ENCODE data around the gene CAMTA1.

The CAMTA1 gene

GRCh38 chr1:6799499-6799898, 14.2 kb downstream of the CAMTA1 start (continued):
- no peak for TF ChIP-seq ZNF132 (tag by site-specific recombination; IDR thresholded peaks at IDR 0.05; ENCODE audit: borderline replicate concordance)
- no peak for TF ChIP-seq ZNF629 (tag by site-specific recombination; IDR thresholded peaks at IDR 0.05)
- TF ChIP-seq ZNF114 (tag by site-specific recombination; IDR thresholded peaks at IDR 0.05) = no peak
- TF ChIP-seq ZNF404 (tag by site-specific recombination; IDR thresholded peaks at IDR 0.05) = no peak
- TF ChIP-seq ZNF670 (tag by site-specific recombination; IDR thresholded peaks at IDR 0.05; ENCODE audit: low read depth) = no peak
- no peak for TF ChIP-seq OVOL3 (tag by site-specific recombination; IDR thresholded peaks at IDR 0.05)
- TF ChIP-seq ZBTB26 (tag by site-specific recombination; optimal IDR thresholded peaks at IDR 0.05) = no peak

GRCh38 chr1:6800745-6801144, 15.5 kb downstream of the CAMTA1 start:
- POLR2A ChIA-PET = interaction anchor here (1.2 kb wide), 1 partner anchor 16 kb away, joined by 5 read pairs; the partner anchor contains the start of gene CAMTA1
- no peak overlapping the region for H3K4me3 ChIP-seq (ENCODE audit: low read depth, low read length)

GRCh38 chr1:6801199-6801598, 15.9 kb downstream of the CAMTA1 start:
- no peak overlapping the region for H3K4me3 ChIP-seq (ENCODE audit: low read depth, low read length)
- TF ChIP-seq ZNF624 (tag by site-specific recombination; IDR thresholded peaks at IDR 0.05) (no peak), ZNF394 (tag by site-specific recombination; IDR thresholded peaks at IDR 0.05; ENCODE audit: borderline replicate concordance) (no peak), ZNF10 (tag by site-specific recombination; IDR thresholded peaks at IDR 0.05) (peak; percentile 60; the same call in 1 of the 2 replicates)
- peaks cover 0 to 3% of the 10 kb centered on the region in 2 experiments; a peak in 1 of 3 replicates for H3K36me3 ChIP-seq (ENCODE audit: control insufficient read depth in 2 of 2, insufficient read depth in 1 of 2, low read length in 2 of 2)
- H3K4me1 ChIP-seq (ENCODE audit: control insufficient read depth, insufficient read depth, low read length) = peaks cover 8% of the 10 kb centered on the region; the same call in 1 of the 2 replicates
- H3K9me3 ChIP-seq (ENCODE audit: control insufficient read depth, insufficient read depth, low read depth, low read length) = no peaks in the 10 kb centered on the region
- ChIA-PET POLR2A (interaction anchor here (0.6 to 1.2 kb wide), 2 partner anchors 16 to 135 kb away, joined by 5 to 7 read pairs; partner anchors contain the start of gene CAMTA1), CTCF (interaction anchor here (0.6 to 1.2 kb wide), 6 partner anchors 25 to 269 kb away, joined by 3 to 5 read pairs (median 3); no protein-coding TSS in a partner anchor)
- no peak overlapping the region for H3K27ac ChIP-seq (ENCODE audit: extremely low read depth, low read depth, low read length)

More at GRCh38 chr1:6800745-6801144, 15.5 kb downstream of the CAMTA1 start:
- TF ChIP-seq IKZF3 (tag by site-specific recombination; IDR thresholded peaks at IDR 0.05) (no peak), REPIN1 (tag by site-specific recombination; IDR thresholded peaks at IDR 0.05; ENCODE audit: low read depth) (no peak), PRDM1 (tag by site-specific recombination; IDR thresholded peaks at IDR 0.05) (peak; percentile 59), PRDM6 (tag by site-specific recombination; IDR thresholded peaks at IDR 0.05) (peak; percentile 53), ZNF223 (tag by site-specific recombination; IDR thresholded peaks at IDR 0.05) (no peak), ZBTB44 (tag by site-specific recombination; IDR thresholded peaks at IDR 0.05) (no peak), TCF7L2 (IDR thresholded peaks at IDR 0.05; ENCODE audit: borderline replicate concordance, low read depth, low read length) (peak; percentile 74; the same call in 1 of the 2 replicates), ZFP37 (tag by site-specific recombination; IDR thresholded peaks at IDR 0.05) (no peak)
- Histone ChIP-seq H3K27ac (ENCODE audit: extremely low read depth, low read depth, low read length) (no peak overlapping the region), H3K4me1 (ENCODE audit: control insufficient read depth, insufficient read depth, low read length) (peaks cover 9% of the 10 kb centered on the region; the same call in 1 of the 2 replicates), H3K9me3 (ENCODE audit: control insufficient read depth, insufficient read depth, low read depth, low read length) (no peaks in the 10 kb centered on the region), H3K36me3 (ENCODE audit: control insufficient read depth in 2 of 2, insufficient read depth in 1 of 2, low read length in 2 of 2) (peaks cover 0 to 3% of the 10 kb centered on the region in 2 experiments; a peak in 1 of 3 replicates)
- CTCF ChIA-PET = interaction anchor here (0.6 to 1.2 kb wide), 3 partner anchors 88 to 242 kb away, joined by 3 to 4 read pairs (median 3); no protein-coding TSS in a partner anchor

Measured in HEK293 (cell line).